GM12878 (cell line): Measurements from ENCODE around the gene LCT. TPM values are rescaled to one million over a fixed set of nuclear protein-coding genes. Genes with fewer than 3 reads are reported as not detected.

Experiments used
- ATAC-seq: fragments of 200-7000 bp; cut with Tn5 transposase; 3 replicates; pipeline ENCODE4 v1.9.1; 2020; ENCODE audit warnings: mild to moderate bottlenecking, moderate library complexity
- BruUV-seq: library from RNA; stranded (reverse); fragments of 400-500 nt; replicated peaks from 2 replicates; lab custom pipeline; 2021; lab: Mats Ljungman, UMichigan
- CTCF ChIA-PET: fragments of 300-600 bp; sonication (Branson Sonifier 250); formaldehyde crosslinking; extraction: SDS; loops from one replicate; lab custom pipeline; 2021; ENCODE audit warnings: inconsistent platforms; lab: Yijun Ruan, JAX
- POLR2A ChIA-PET: fragments of 350-600 bp; formaldehyde crosslinking; extraction: SDS; loops from one replicate; lab custom pipeline; 2021; ENCODE audit warnings: inconsistent platforms; lab: Charles Lee
- RAD21 ChIA-PET: fragments of 300-600 bp; sonication (Branson Sonifier 250); formaldehyde crosslinking; loops from one replicate; lab custom pipeline; 2023; ENCODE audit warnings: antibody characterized with exemption; ENCODE audit not compliant: unreplicated experiment; lab: Charles Lee
- SMC1A ChIA-PET: fragments of 300-600 bp; sonication (Branson Sonifier 250); formaldehyde crosslinking; loops from one replicate; lab custom pipeline; 2023; ENCODE audit not compliant: unreplicated experiment, uncharacterized antibody; lab: Charles Lee
- DNase-seq: peaks from one replicate; pipeline ENCODE4 v3.0.0-alpha.2; 2011; ENCODE audit warnings: low read depth, low spot score
- FAIRE-seq: peaks from 3 replicates; lab custom pipeline; 2011; peaks lifted over from hg19 to GRCh38; lab: Jason Lieb, UNC
- H2AFZ ChIP-seq: 2 replicates; pipeline ENCODE4 v1.6.0; 2011; ENCODE audit warnings: low read depth, low read length, control low read depth; ENCODE audit not compliant: control insufficient read depth
- H3K27ac ChIP-seq: 2 replicates; pipeline ENCODE4 v1.5.1; 2011; ENCODE audit warnings: control low read depth; ENCODE audit not compliant: control insufficient read depth, insufficient read depth
- H3K27me3 ChIP-seq, 2 experiments: replicated peaks in 1 of 2; 2 replicates each; pipeline versions ENCODE4 v1.6.0 to v1.6.1; 2011; ENCODE audit warnings: low read length in 1 of 2; ENCODE audit not compliant: control insufficient read depth in 2 of 2, insufficient read depth in 2 of 2
- H3K36me3 ChIP-seq, 2 experiments: 2 replicates each; pipeline ENCODE4 v1.5.1; 2011; ENCODE audit warnings: low read length in 1 of 2; ENCODE audit not compliant: control insufficient read depth in 2 of 2, insufficient read depth in 2 of 2
- H3K4me1 ChIP-seq: 2 replicates; pipeline ENCODE4 v1.6.1; 2011; ENCODE audit warnings: mild to moderate bottlenecking, low read length, moderate library complexity, mixed read lengths; ENCODE audit not compliant: control insufficient read depth, insufficient read depth
- H3K4me2 ChIP-seq: 2 replicates; pipeline ENCODE4 v1.6.0; 2011; ENCODE audit warnings: control low read depth; ENCODE audit not compliant: control insufficient read depth, insufficient read depth
- H3K4me3 ChIP-seq: fragments of 200-600 bp; sonication (generic); 2 replicates; pipeline ENCODE4 v1.5.1; 2016
- H3K79me2 ChIP-seq: 2 replicates; pipeline ENCODE4 v1.6.0; 2011; ENCODE audit warnings: low read length; ENCODE audit not compliant: control insufficient read depth, insufficient read depth
- H3K9ac ChIP-seq: 2 replicates; pipeline ENCODE4 v1.8.0; 2011; ENCODE audit warnings: low read length, control low read depth, mixed read lengths; ENCODE audit not compliant: control insufficient read depth, insufficient read depth
- H3K9me3 ChIP-seq: replicated peaks from 3 replicates; pipeline ENCODE4 v1.5.1; 2011; ENCODE audit warnings: mild to moderate bottlenecking, low read length; ENCODE audit not compliant: control insufficient read depth, insufficient read depth
- H4K20me1 ChIP-seq: 2 replicates; pipeline ENCODE4 v1.6.0; 2011; ENCODE audit not compliant: control insufficient read depth, insufficient read depth
- IKZF1 ChIP-seq: fragments of 450-650 bp; conservative IDR thresholded peaks from 2 replicates; pipeline ENCODE4 v1.6.1; 2017; ENCODE audit warnings: antibody characterized with exemption, mild to moderate bottlenecking
- IKZF2 ChIP-seq, 2 experiments: fragments of 450-650 bp; IDR thresholded peaks; 2 replicates each; pipeline ENCODE4 v1.6.1; 2017; ENCODE audit warnings: mild to moderate bottlenecking in 2 of 2, moderate library complexity in 2 of 2
- NFYB ChIP-seq: IDR thresholded peaks from 2 replicates; pipeline ENCODE4 v1.6.1; 2011; ENCODE audit warnings: low read depth, mild to moderate bottlenecking, low read length, improper control_type of control experiment, moderate library complexity; ENCODE audit not compliant: insufficient read depth
- SUPT20H ChIP-seq: IDR thresholded peaks from 2 replicates; pipeline ENCODE4 v1.6.1; 2011; ENCODE audit warnings: low read depth, mild to moderate bottlenecking, low read length, moderate library complexity, borderline replicate concordance; ENCODE audit not compliant: control insufficient read depth
- WGBS: methylation state at CpG from one replicate; pipeline ENCODE4 v1.1.6; 2016; ENCODE audit warnings: low lambda C conversion rate; ENCODE audit not compliant: insufficient replicate concordance, insufficient coverage; ENCODE audit errors: missing lambda C conversion rate; 5-methylcytosine and 5-hydroxymethylcytosine counted together
- in situ Hi-C: fragments of 300-500 bp; cut with MboI; formaldehyde crosslinking; loops from 9 replicates; pipeline ENCODE4 v1.14.3; 2018; ENCODE audit warnings: mixed read lengths
- intact Hi-C: fragments of 100-400 bp; cut with micrococcal nuclease; formaldehyde crosslinking; loops from one replicate; pipeline ENCODE4 v1.14.2; 2022; ENCODE audit not compliant: unreplicated experiment
- polyA plus RNA-seq, 11 experiments: library from polyadenylated mRNA; depleted of rRNA in 4 of 11; unstranded in 6 of 11; stranded (reverse) in 5 of 11; fragments of >200 nt; fragmentation: Nextera tagmentation in 4 of 11; fragmentation: Illumina TruSeq in 1 of 11; extraction: Ambion mirVana in 4 of 11; extraction: Trizol in 1 of 11; gene quantifications; 1 replicate in 1 of 11; 2 replicates in 10 of 11; pipeline versions ENCODE4 v1.2.1 to v1.2.3, GENCODE V29; 2011 to 2016; ENCODE audit warnings: inconsistent platforms in 2 of 11, missing spikeins in 2 of 11, low read depth in 1 of 11
- total RNA-seq, 4 experiments: library from RNA; depleted of rRNA in 3 of 4; stranded (reverse); fragments of >200 nt in 3 of 4; fragmentation: Illumina TruSeq in 1 of 4; extraction: Trizol in 1 of 4; gene quantifications; 2 replicates each; pipeline versions ENCODE4 v1.2.1 to v1.2.3, GENCODE V29; 2013 to 2021
- TF ChIP-seq, protein P1 (sequence below): fragments of 150-350 bp; IDR thresholded peaks from 2 replicates; pipeline ENCODE4 v1.6.1; 2016; ENCODE audit warnings: low read depth, low read length
- TF ChIP-seq, protein P2 (sequence below): fragments of 450-650 bp; IDR thresholded peaks from 2 replicates; pipeline ENCODE4 v1.6.1; 2017; ENCODE audit warnings: mild to moderate bottlenecking, moderate library complexity
- TF ChIP-seq, protein P3 (sequence below): fragments of 450-650 bp; IDR thresholded peaks from 2 replicates; pipeline ENCODE4 v1.6.1; 2017; ENCODE audit warnings: antibody characterized with exemption, mild to moderate bottlenecking, moderate library complexity

LCT gene
- total and polyA plus RNA-seq, 10 of the 15 experiments (the other 5 are each of a cell fraction or from before 2014, with no cell fraction given), result 0.02 to 0.09 (median 0.07) TPM; not detected in 3

GRCh38 chr2:135792401-135793150 lies 44.4 kb downstream of the LCT start:
- no peak for FAIRE-seq
- peak; percentile 79 for ATAC-seq
- peak overlapping the region; percentile 71 for H2AFZ ChIP-seq
- H3K36me3 ChIP-seq, result no peaks in the 10 kb centered on the region
- DNase-seq, result peak; percentile 51
- H3K4me3 ChIP-seq, result no peak overlapping the region; the same call in 1 of the 2 replicates
- ChIA-PET CTCF (interaction anchor here (0.6 to 2.5 kb wide), 16 partner anchors 8 to 804 kb away, joined by 3 to 14 read pairs (median 3); partner anchors contain the start of gene UBXN4), RAD21 (interaction anchor here (1.0 to 1.4 kb wide), 3 partner anchors 50 to 789 kb away, joined by 3 to 4 read pairs (median 4); no protein-coding TSS in a partner anchor), POLR2A (interaction anchor here (1.5 kb wide), 1 partner anchor 50 kb away, joined by 4 read pairs; no protein-coding TSS in a partner anchor), SMC1A (interaction anchor here (0.8 to 2.4 kb wide), 13 partner anchors 10 to 618 kb away, joined by 3 to 14 read pairs (median 4); no protein-coding TSS in a partner anchor)
- H3K4me2 ChIP-seq, result peak overlapping the region; percentile 38
- in situ Hi-C loops, result no loop called here
- H3K27me3 ChIP-seq, result no peaks in the 10 kb centered on the region
- WGBS, result 13% methylated on average over 7 of the region's 7 CpGs
- H3K9ac ChIP-seq, result peak overlapping the region; percentile 10; the same call in 1 of the 2 replicates
- no TSS peak for BruUV-seq
- no peaks in the 10 kb centered on the region for H3K9me3 ChIP-seq
- H4K20me1 ChIP-seq, result no peaks in the 10 kb centered on the region
- H3K79me2 ChIP-seq, result no peaks in the 10 kb centered on the region
- H3K27ac ChIP-seq, result peak overlapping the region; percentile 35; the same call in 1 of the 2 replicates
- intact Hi-C loops, result no loop called here
- peaks cover 12% of the 10 kb centered on the region for H3K4me1 ChIP-seq
- TF ChIP-seq IKZF2 (IDR thresholded peaks at IDR 0.05) (peak in 1 of 2 experiments; percentile 29; a peak in 1 of 4 replicates), NFYB (no peak), IKZF1 (0 out of 2 replicates have a peak, but pooled peaks have one; percentile 31), SUPT20H (no peak)
- TF ChIP-seq, protein P1, sequence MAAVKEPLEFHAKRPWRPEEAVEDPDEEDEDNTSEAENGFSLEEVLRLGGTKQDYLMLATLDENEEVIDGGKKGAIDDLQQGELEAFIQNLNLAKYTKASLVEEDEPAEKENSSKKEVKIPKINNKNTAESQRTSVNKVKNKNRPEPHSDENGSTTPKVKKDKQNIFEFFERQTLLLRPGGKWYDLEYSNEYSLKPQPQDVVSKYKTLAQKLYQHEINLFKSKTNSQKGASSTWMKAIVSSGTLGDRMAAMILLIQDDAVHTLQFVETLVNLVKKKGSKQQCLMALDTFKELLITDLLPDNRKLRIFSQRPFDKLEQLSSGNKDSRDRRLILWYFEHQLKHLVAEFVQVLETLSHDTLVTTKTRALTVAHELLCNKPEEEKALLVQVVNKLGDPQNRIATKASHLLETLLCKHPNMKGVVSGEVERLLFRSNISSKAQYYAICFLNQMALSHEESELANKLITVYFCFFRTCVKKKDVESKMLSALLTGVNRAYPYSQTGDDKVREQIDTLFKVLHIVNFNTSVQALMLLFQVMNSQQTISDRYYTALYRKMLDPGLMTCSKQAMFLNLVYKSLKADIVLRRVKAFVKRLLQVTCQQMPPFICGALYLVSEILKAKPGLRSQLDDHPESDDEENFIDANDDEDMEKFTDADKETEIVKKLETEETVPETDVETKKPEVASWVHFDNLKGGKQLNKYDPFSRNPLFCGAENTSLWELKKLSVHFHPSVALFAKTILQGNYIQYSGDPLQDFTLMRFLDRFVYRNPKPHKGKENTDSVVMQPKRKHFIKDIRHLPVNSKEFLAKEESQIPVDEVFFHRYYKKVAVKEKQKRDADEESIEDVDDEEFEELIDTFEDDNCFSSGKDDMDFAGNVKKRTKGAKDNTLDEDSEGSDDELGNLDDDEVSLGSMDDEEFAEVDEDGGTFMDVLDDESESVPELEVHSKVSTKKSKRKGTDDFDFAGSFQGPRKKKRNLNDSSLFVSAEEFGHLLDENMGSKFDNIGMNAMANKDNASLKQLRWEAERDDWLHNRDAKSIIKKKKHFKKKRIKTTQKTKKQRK, result no peak
- TF ChIP-seq, protein P2, sequence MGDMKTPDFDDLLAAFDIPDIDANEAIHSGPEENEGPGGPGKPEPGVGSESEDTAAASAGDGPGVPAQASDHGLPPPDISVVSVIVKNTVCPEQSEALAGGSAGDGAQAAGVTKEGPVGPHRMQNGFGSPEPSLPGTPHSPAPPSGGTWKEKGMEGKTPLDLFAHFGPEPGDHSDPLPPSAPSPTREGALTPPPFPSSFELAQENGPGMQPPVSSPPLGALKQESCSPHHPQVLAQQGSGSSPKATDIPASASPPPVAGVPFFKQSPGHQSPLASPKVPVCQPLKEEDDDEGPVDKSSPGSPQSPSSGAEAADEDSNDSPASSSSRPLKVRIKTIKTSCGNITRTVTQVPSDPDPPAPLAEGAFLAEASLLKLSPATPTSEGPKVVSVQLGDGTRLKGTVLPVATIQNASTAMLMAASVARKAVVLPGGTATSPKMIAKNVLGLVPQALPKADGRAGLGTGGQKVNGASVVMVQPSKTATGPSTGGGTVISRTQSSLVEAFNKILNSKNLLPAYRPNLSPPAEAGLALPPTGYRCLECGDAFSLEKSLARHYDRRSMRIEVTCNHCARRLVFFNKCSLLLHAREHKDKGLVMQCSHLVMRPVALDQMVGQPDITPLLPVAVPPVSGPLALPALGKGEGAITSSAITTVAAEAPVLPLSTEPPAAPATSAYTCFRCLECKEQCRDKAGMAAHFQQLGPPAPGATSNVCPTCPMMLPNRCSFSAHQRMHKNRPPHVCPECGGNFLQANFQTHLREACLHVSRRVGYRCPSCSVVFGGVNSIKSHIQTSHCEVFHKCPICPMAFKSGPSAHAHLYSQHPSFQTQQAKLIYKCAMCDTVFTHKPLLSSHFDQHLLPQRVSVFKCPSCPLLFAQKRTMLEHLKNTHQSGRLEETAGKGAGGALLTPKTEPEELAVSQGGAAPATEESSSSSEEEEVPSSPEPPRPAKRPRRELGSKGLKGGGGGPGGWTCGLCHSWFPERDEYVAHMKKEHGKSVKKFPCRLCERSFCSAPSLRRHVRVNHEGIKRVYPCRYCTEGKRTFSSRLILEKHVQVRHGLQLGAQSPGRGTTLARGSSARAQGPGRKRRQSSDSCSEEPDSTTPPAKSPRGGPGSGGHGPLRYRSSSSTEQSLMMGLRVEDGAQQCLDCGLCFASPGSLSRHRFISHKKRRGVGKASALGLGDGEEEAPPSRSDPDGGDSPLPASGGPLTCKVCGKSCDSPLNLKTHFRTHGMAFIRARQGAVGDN, result 0 out of 2 replicates have a peak, but pooled peaks have one; percentile 19
- TF ChIP-seq, protein P3, sequence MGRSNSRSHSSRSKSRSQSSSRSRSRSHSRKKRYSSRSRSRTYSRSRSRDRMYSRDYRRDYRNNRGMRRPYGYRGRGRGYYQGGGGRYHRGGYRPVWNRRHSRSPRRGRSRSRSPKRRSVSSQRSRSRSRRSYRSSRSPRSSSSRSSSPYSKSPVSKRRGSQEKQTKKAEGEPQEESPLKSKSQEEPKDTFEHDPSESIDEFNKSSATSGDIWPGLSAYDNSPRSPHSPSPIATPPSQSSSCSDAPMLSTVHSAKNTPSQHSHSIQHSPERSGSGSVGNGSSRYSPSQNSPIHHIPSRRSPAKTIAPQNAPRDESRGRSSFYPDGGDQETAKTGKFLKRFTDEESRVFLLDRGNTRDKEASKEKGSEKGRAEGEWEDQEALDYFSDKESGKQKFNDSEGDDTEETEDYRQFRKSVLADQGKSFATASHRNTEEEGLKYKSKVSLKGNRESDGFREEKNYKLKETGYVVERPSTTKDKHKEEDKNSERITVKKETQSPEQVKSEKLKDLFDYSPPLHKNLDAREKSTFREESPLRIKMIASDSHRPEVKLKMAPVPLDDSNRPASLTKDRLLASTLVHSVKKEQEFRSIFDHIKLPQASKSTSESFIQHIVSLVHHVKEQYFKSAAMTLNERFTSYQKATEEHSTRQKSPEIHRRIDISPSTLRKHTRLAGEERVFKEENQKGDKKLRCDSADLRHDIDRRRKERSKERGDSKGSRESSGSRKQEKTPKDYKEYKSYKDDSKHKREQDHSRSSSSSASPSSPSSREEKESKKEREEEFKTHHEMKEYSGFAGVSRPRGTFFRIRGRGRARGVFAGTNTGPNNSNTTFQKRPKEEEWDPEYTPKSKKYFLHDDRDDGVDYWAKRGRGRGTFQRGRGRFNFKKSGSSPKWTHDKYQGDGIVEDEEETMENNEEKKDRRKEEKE, result no peak
